Measurements from ENCODE around the gene SAMD13.

DNA sequence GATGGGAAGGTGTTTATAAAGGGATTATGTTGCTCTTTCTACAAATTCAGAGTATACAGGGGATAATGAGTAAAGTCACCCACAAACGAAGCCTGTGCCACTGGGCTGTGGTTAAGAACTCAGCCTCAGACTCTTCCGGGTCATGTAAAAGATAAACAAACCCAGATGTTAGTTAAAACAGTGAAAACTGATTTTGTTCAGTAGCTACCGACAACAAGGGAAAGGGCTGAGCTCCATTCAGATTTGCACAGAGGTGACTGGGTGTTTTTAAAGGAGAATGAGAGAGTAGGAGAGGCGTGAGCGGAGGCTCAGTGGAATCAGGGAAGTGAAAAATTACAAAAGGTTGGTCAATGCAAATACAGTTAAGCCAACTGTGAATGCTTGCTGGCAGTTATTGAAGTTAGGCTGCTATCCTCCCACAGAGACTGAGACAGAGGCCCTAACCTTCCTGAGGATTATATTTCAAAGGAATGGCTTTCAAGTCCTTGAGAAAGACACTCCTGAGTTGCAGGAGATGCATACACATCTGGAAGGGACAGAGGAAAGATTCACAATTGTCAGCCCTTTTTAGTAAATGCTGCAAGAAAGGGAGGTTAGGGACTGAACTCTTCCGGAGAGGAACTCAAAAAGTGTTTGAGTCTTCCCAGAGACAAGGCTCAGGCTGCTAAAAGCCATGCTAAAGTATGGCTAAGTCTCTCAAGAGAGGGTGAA, 29.9 kb upstream of the SAMD13 start:
- TF ChIP-seq, protein P1, sequence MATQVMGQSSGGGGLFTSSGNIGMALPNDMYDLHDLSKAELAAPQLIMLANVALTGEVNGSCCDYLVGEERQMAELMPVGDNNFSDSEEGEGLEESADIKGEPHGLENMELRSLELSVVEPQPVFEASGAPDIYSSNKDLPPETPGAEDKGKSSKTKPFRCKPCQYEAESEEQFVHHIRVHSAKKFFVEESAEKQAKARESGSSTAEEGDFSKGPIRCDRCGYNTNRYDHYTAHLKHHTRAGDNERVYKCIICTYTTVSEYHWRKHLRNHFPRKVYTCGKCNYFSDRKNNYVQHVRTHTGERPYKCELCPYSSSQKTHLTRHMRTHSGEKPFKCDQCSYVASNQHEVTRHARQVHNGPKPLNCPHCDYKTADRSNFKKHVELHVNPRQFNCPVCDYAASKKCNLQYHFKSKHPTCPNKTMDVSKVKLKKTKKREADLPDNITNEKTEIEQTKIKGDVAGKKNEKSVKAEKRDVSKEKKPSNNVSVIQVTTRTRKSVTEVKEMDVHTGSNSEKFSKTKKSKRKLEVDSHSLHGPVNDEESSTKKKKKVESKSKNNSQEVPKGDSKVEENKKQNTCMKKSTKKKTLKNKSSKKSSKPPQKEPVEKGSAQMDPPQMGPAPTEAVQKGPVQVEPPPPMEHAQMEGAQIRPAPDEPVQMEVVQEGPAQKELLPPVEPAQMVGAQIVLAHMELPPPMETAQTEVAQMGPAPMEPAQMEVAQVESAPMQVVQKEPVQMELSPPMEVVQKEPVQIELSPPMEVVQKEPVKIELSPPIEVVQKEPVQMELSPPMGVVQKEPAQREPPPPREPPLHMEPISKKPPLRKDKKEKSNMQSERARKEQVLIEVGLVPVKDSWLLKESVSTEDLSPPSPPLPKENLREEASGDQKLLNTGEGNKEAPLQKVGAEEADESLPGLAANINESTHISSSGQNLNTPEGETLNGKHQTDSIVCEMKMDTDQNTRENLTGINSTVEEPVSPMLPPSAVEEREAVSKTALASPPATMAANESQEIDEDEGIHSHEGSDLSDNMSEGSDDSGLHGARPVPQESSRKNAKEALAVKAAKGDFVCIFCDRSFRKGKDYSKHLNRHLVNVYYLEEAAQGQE (IDR thresholded peaks at IDR 0.05; ENCODE audit: borderline replicate concordance) = no peak
- TF ChIP-seq, protein P2, sequence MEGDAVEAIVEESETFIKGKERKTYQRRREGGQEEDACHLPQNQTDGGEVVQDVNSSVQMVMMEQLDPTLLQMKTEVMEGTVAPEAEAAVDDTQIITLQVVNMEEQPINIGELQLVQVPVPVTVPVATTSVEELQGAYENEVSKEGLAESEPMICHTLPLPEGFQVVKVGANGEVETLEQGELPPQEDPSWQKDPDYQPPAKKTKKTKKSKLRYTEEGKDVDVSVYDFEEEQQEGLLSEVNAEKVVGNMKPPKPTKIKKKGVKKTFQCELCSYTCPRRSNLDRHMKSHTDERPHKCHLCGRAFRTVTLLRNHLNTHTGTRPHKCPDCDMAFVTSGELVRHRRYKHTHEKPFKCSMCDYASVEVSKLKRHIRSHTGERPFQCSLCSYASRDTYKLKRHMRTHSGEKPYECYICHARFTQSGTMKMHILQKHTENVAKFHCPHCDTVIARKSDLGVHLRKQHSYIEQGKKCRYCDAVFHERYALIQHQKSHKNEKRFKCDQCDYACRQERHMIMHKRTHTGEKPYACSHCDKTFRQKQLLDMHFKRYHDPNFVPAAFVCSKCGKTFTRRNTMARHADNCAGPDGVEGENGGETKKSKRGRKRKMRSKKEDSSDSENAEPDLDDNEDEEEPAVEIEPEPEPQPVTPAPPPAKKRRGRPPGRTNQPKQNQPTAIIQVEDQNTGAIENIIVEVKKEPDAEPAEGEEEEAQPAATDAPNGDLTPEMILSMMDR (IDR thresholded peaks at IDR 0.05; ENCODE audit: poor library complexity, severe bottlenecking) = no peak
- TF ChIP-seq POLR2AphosphoS5 (IDR thresholded peaks at IDR 0.05) = no peak
- no peak for TF ChIP-seq EZH2 (IDR thresholded peaks at IDR 0.05; ENCODE audit: borderline replicate concordance, insufficient read depth, low read length, poor library complexity, severe bottlenecking)
- TF ChIP-seq TAF1 (IDR thresholded peaks at IDR 0.05; ENCODE audit: low read depth) = no peak
